K562 treated with DMSO at 1 percent for 4 hours (cell line): ENCODE data around the gene SLC35A5. TPM values are rescaled to one million over a fixed set of nuclear protein-coding genes. Genes with fewer than 3 reads are reported as not detected.

Source experiments
- total RNA-seq: library from RNA; unstranded; fragments of 300-600 nt; gene quantifications from 2 replicates; pipeline ENCODE4 v1.2.3, GENCODE V29; 2022; ENCODE audit not compliant: insufficient read depth

The SLC35A5 gene, protein sequence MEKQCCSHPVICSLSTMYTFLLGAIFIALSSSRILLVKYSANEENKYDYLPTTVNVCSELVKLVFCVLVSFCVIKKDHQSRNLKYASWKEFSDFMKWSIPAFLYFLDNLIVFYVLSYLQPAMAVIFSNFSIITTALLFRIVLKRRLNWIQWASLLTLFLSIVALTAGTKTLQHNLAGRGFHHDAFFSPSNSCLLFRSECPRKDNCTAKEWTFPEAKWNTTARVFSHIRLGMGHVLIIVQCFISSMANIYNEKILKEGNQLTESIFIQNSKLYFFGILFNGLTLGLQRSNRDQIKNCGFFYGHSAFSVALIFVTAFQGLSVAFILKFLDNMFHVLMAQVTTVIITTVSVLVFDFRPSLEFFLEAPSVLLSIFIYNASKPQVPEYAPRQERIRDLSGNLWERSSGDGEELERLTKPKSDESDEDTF
- 4.4 and 11.4 TPM in 2 replicates for total RNA-seq

DNA sequence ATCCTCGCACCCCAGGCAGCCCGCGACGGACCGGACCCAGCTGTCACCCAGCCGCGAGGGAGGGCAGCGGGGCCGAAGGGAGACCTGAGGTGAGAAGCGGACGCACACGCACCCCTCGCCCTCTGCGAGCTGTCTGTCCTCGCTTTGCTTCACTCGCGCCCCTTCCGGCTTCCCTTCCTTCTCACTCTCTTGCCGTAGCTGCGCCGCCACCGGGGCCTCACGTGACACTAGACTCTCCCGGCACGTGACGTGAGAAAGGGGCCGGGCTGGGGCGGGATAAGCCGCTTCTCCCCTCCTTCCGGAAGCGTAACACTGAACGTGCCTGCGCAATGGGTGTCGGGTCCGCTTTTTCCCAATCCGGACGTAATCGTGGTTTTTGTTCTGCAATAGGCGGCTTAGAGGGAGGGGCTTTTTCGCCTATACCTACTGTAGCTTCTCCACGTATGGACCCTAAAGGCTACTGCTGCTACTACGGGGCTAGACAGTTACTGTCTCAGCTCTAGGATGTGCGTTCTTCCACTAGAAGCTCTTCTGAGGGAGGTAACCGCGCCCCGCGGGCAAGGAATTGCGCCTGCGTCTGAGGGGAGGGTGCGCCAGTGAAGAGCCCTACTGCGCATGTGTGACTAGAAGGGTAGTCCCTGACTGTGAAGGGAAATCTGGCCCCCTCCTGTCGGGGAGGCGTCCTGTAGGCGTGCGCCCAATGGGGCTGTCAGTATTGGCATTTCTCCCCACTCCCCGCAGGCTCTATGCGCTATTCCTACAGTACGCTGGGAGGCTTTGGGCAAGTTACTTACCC lies at the start of gene SLC35A5, which contains the start of gene ATG3:
TSS of gene SLC35A5 (plus strand) at position 312 of the 796 bp plus-strand sequence. CDS start 1,359 bp downstream, outside the sequence.
TSS of gene ATG3 (minus strand) at position 229 of the 796 bp plus-strand sequence. CDS start 434 bp downstream, outside the sequence.

Other genes starting within 250 kb of the SLC35A5 start
- gene CD200, start 228.9 kb upstream of the SLC35A5 start, total RNA-seq: not detected in 2 replicates
- gene BTLA, start 62.6 kb upstream of the SLC35A5 start, total RNA-seq: not detected in 2 replicates
- gene ATG3, start 83 bp upstream of the SLC35A5 start, total RNA-seq: 57.2 and 61.7 TPM in 2 replicates
- 1.8 and 2.9 TPM in 2 replicates for gene CCDC80, start 79.1 kb downstream of the SLC35A5 start, total RNA-seq